Stimulated activated CD8-positive, alpha-beta memory T cell treated with anti-CD3 and anti-CD28 coated beads, Interleukin-7, amount 100 ng/mL, for 4 hours (primary cell): ENCODE data around the gene FAM153A.
"Not testable (repeated sequence)": the region's sequence is repeated elsewhere in the genome, so short reads cannot be mapped to it uniquely, and the experiment has no call there.

Experiments
- DNase-seq, 2 donors: peaks; one replicate each; pipeline ENCODE4 v3.0.0-alpha.2; 2020; ENCODE audit warnings: low read depth in 2 of 2

The FAM153A gene

GRCh38 chr5:177782792-177783633, at the start of gene FAM153A:
Gene FAM153A (minus strand): TSS chr5:177782899.
- not testable (repeated sequence) for DNase-seq

- DNase-seq = not testable (repeated sequence)
Measured at GRCh38 chr5:177832287-177832686, 49.6 kb upstream of the FAM153A start.

- not testable (repeated sequence) for DNase-seq
Measured at GRCh38 chr5:177826073-177826472, 43.4 kb upstream of the FAM153A start.

- not testable (repeated sequence) for DNase-seq
Measured at GRCh38 chr5:177824776-177825175, 42.1 kb upstream of the FAM153A start.

- not testable (repeated sequence) for DNase-seq
Measured at GRCh38 chr5:177822489-177822888, 39.8 kb upstream of the FAM153A start.

GRCh38 chr5:177819664-177820063, 37.0 kb upstream of the FAM153A start:
- DNase-seq = not testable (repeated sequence)

- not testable (repeated sequence) for DNase-seq
Measured at GRCh38 chr5:177812814-177813425, 30.2 kb upstream of the FAM153A start.

GRCh38 chr5:177812160-177812743, 29.6 kb upstream of the FAM153A start:
- not testable (repeated sequence) for DNase-seq

- not testable (repeated sequence) for DNase-seq
Measured at GRCh38 chr5:177809209-177809913, 26.7 kb upstream of the FAM153A start.

- DNase-seq = not testable (repeated sequence)
Measured at GRCh38 chr5:177808420-177808819, 25.7 kb upstream of the FAM153A start.

- DNase-seq = not testable (repeated sequence)
Measured at GRCh38 chr5:177807265-177807664, 24.6 kb upstream of the FAM153A start.

- DNase-seq = peak; percentile 31 to 32
Measured at GRCh38 chr5:177801427-177801826, 18.7 kb upstream of the FAM153A start.

- DNase-seq = not testable (repeated sequence)
Measured at GRCh38 chr5:177798237-177798840, 15.6 kb upstream of the FAM153A start.

GRCh38 chr5:177793272-177793671, 10.6 kb upstream of the FAM153A start:
- not testable (repeated sequence) for DNase-seq

GRCh38 chr5:177791649-177792048, 8.9 kb upstream of the FAM153A start:
- not testable (repeated sequence) for DNase-seq

- not testable (repeated sequence) for DNase-seq
Measured at GRCh38 chr5:177782169-177782568, 530 bp downstream of the FAM153A start.

- DNase-seq = not testable (repeated sequence)
Measured at GRCh38 chr5:177771206-177771605, 11.5 kb downstream of the FAM153A start.

- peak; percentile 9 to 30 for DNase-seq
Measured at GRCh38 chr5:177770646-177771045, 12.1 kb downstream of the FAM153A start.

GRCh38 chr5:177763737-177764508, 18.8 kb downstream of the FAM153A start:
- DNase-seq = not testable (repeated sequence)

- DNase-seq = not testable (repeated sequence)
Measured at GRCh38 chr5:177760954-177761353, 21.7 kb downstream of the FAM153A start.

GRCh38 chr5:177747354-177747753, 35.3 kb downstream of the FAM153A start:
- DNase-seq = not testable (repeated sequence)
